OCI-LY7 (cell line): ENCODE measurements around the gene HSPA4.

Experiments
- EZH2phosphoT487 ChIP-seq: fragments of 200-600 bp; sonication (generic); IDR thresholded peaks from 2 replicates; pipeline ENCODE4 v1.6.1; 2018; ENCODE audit warnings: low read depth, borderline replicate concordance, mild to moderate bottlenecking, mixed run types, antibody characterized with exemption, low read length, moderate library complexity, mixed read lengths
- TF ChIP-seq, protein P1 (sequence below): fragments of 200-600 bp; sonication (generic); conservative IDR thresholded peaks from 2 replicates; pipeline ENCODE4 v1.5.1; 2014; ENCODE audit warnings: mild to moderate bottlenecking, antibody characterized with exemption, low read length, moderate library complexity, mixed read lengths

DNA sequence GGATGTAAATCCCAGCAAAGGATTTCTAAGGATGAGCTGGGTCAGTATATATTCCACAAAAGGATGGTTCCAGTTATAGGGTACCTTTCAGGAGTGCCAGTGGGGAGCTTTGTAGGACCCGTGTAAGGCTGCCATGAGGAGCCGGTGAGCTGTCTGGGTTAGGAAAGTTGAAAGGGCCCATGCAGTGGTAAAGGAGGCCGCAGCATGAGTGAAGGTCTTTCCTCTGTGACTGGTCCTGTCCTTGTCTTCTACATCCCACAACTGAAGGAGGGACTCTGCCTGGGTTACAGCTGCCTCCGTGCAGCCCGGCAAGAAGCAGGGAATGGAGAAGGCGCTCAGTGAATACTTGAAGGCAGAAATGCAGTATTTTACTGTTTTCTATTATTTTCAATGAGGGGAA lies 58.9 kb downstream of the HSPA4 start:
- TF ChIP-seq, protein P1, sequence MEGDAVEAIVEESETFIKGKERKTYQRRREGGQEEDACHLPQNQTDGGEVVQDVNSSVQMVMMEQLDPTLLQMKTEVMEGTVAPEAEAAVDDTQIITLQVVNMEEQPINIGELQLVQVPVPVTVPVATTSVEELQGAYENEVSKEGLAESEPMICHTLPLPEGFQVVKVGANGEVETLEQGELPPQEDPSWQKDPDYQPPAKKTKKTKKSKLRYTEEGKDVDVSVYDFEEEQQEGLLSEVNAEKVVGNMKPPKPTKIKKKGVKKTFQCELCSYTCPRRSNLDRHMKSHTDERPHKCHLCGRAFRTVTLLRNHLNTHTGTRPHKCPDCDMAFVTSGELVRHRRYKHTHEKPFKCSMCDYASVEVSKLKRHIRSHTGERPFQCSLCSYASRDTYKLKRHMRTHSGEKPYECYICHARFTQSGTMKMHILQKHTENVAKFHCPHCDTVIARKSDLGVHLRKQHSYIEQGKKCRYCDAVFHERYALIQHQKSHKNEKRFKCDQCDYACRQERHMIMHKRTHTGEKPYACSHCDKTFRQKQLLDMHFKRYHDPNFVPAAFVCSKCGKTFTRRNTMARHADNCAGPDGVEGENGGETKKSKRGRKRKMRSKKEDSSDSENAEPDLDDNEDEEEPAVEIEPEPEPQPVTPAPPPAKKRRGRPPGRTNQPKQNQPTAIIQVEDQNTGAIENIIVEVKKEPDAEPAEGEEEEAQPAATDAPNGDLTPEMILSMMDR: no peak
- no peak for TF ChIP-seq EZH2phosphoT487
